GM12874 (cell line): ENCODE results near the gene KRTAP5-5.

Experiments used
- TF ChIP-seq, protein P1 (sequence below): IDR thresholded peaks from 2 replicates; pipeline ENCODE4 v1.5.1; 2011; ENCODE audit warnings: low read depth, mild to moderate bottlenecking, control low read depth, low read length, moderate library complexity; ENCODE audit not compliant: insufficient read depth

KRTAP5-5 gene

GRCh38 chr11:1597994-1598380 lies 31.6 kb upstream of the KRTAP5-5 start, which contains the start of gene KRTAP5-2:
TSS of gene KRTAP5-2 (minus strand) at chr11:1598294. CDS start at chr11:1598250, 44 bp downstream.
- TF ChIP-seq, protein P1, sequence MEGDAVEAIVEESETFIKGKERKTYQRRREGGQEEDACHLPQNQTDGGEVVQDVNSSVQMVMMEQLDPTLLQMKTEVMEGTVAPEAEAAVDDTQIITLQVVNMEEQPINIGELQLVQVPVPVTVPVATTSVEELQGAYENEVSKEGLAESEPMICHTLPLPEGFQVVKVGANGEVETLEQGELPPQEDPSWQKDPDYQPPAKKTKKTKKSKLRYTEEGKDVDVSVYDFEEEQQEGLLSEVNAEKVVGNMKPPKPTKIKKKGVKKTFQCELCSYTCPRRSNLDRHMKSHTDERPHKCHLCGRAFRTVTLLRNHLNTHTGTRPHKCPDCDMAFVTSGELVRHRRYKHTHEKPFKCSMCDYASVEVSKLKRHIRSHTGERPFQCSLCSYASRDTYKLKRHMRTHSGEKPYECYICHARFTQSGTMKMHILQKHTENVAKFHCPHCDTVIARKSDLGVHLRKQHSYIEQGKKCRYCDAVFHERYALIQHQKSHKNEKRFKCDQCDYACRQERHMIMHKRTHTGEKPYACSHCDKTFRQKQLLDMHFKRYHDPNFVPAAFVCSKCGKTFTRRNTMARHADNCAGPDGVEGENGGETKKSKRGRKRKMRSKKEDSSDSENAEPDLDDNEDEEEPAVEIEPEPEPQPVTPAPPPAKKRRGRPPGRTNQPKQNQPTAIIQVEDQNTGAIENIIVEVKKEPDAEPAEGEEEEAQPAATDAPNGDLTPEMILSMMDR = no peak

DNA sequence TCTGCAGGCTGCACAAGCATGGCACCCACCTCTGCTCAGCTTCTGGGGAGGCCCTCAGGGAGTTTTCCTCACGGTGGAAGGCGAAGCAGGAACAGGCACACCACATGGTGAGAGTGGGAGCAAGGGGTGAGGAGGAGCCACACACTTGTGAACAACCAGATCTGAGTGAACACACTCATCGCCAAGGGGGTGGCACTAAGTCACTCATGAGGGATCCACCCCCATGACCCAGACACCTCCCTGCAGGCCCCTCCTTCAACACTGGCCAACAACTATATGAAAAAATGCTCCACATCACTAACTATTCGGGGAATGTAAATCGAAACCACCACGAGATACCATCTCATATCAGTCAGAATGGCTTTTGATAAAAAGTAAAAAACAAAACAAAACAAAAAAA lies 30.8 kb upstream of the KRTAP5-5 start:
- TF ChIP-seq, protein P1 = no peak

DNA sequence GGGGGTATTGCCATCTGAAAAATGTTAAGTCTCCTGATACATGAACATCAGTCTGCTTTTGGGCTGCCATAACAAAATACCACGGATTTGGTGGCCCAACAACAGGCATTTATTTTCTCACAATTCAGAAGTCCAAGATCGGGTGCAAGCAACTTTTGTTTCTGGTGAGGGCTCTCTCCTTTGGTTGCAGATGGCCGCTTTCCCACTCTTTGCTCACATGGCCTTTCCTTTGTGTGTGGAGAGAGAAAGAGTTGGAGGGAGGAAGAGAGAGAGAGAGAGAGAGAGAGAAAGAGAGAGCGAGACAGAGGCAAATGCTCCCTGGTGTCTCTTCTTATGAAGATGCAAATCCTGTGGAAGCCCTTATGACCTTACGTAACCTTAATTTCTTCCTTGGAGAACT lies 28.9 kb upstream of the KRTAP5-5 start:
- TF ChIP-seq, protein P1 = no peak

GRCh38 chr11:1603629-1604028 lies 25.9 kb upstream of the KRTAP5-5 start:
- TF ChIP-seq, protein P1 = no peak

DNA sequence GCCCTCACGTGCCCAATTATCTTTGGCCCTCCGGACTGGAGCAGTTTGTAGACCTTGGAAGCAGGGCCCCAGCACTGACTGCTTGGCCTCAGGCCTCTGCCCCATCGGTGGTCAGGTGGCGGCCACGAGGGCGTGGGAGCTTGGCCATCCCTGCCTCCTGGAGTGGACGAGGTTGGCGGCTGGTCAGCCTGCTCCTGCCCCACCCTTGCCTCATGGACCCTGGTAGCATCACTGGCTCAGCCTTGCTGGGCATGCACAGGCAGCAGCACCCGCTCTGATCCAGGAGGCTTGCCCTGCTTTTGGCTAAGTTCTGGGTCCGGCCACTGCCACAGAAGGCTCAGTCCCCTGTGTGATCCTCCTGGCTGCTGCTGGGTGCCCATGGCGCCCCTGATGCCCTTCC lies 25.4 kb upstream of the KRTAP5-5 start:
- TF ChIP-seq, protein P1 = no peak

DNA sequence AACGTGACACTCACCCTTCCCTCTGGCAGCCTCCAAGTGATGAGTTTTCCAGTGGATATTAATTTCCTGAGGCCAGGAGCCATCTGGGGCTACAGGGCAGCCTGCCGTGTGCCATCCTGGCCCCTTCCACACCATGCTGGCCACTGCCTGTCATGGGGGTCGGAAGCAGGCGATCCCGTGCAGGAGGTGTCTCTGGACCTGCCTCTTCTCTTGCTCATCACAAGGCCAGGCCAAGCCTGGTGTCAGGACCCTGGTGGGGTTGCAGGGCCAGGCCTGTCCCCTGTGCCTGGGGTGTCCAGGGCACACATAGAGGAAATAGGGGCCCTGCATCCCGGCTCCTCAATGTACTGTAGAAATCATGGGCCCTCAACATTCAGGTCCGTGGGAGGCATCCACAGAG lies 24.9 kb upstream of the KRTAP5-5 start:
- TF ChIP-seq, protein P1 = no peak

GRCh38 chr11:1608363-1608762 lies 21.2 kb upstream of the KRTAP5-5 start, which contains the start of gene KRTAP5-3:
TSS of gene KRTAP5-3 (minus strand) at chr11:1608463. CDS start at chr11:1608385, 78 bp downstream.
- TF ChIP-seq, protein P1 = no peak
